ENCODE data around the gene SGMS2.

SGMS2 gene

GRCh38 chr4:107890779-107891178, 66.0 kb downstream of the SGMS2 start:
- no peak for ATAC-seq (ENCODE audit: insufficient read depth, low read depth)
- no peak overlapping the region for H3K27ac ChIP-seq (ENCODE audit: low read length)

DNA sequence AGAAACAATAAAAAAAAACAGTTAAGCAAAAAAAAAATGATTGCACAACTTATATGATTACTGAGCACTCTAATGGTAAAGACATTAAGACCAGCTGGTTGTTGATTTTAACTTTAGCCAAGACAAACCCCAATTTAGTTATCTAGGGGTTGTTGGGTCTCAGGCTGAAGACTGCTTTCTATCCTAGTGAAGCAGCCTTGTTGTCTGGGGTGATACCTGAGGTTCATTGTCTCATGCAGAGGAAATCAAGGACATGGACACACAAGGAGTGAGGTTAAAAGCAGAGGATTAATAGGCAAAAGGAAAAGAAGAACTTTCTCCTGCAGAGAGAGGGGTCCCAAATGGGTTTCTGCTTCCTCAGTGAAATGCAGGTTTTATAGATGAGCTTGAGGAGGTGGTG, 66.6 kb downstream of the SGMS2 start:
- Histone ChIP-seq H3K4me3 (ENCODE audit: low read depth in 1 of 2, low read length in 2 of 2) (no peak overlapping the region), H4K20me1 (ENCODE audit: insufficient read depth, low read length) (no peaks in the 10 kb centered on the region), H3K27ac (ENCODE audit: low read length) (no peak overlapping the region), H3K27me3 (ENCODE audit: insufficient read depth, low read length, poor library complexity) (peaks cover 5% of the 10 kb centered on the region), H3K9me3 (ENCODE audit: insufficient read depth, low read length, severe bottlenecking) (peaks cover 12% of the 10 kb centered on the region), H3K4me2 (ENCODE audit: insufficient read depth, low read length) (no peak overlapping the region), H3K79me2 (ENCODE audit: insufficient read depth, low read length) (no peaks in the 10 kb centered on the region), H3K9ac (ENCODE audit: low read depth, low read length) (no peak overlapping the region), H2AFZ (ENCODE audit: low read depth, low read length) (no peak overlapping the region), H3K4me1 (ENCODE audit: insufficient read depth, low read length) (no peaks in the 10 kb centered on the region), H3K36me3 (ENCODE audit: insufficient read depth, low read length) (no peaks in the 10 kb centered on the region)
- DNase-seq (no peak), ATAC-seq (ENCODE audit: insufficient read depth, low read depth) (no peak)
- no peak for TF ChIP-seq EZH2 (IDR thresholded peaks at IDR 0.05; ENCODE audit: borderline replicate concordance, low read depth, low read length, severe bottlenecking)
- no peak for TF ChIP-seq CTCF (IDR thresholded peaks at IDR 0.05; ENCODE audit: borderline replicate concordance, extremely low read depth, low read length, poor library complexity, severe bottlenecking)

More at GRCh38 chr4:107890779-107891178, 66.0 kb downstream of the SGMS2 start:
- H4K20me1 ChIP-seq (ENCODE audit: insufficient read depth, low read length), result no peaks in the 10 kb centered on the region
- peaks cover 12% of the 10 kb centered on the region for H3K9me3 ChIP-seq (ENCODE audit: insufficient read depth, low read length, severe bottlenecking)
- H3K4me1 ChIP-seq (ENCODE audit: insufficient read depth, low read length), result no peaks in the 10 kb centered on the region
- H3K27me3 ChIP-seq (ENCODE audit: insufficient read depth, low read length, poor library complexity), result peaks cover 5% of the 10 kb centered on the region
- no peak overlapping the region for H3K4me2 ChIP-seq (ENCODE audit: insufficient read depth, low read length)
- TF ChIP-seq EZH2 (IDR thresholded peaks at IDR 0.05; ENCODE audit: borderline replicate concordance, low read depth, low read length, severe bottlenecking) (no peak), CTCF (IDR thresholded peaks at IDR 0.05; ENCODE audit: borderline replicate concordance, extremely low read depth, low read length, poor library complexity, severe bottlenecking) (no peak)
- no peaks in the 10 kb centered on the region for H3K79me2 ChIP-seq (ENCODE audit: insufficient read depth, low read length)
- no peak overlapping the region for H2AFZ ChIP-seq (ENCODE audit: low read depth, low read length)
- no peak overlapping the region for H3K9ac ChIP-seq (ENCODE audit: low read depth, low read length)
- no peak overlapping the region for H3K4me3 ChIP-seq (ENCODE audit: low read depth in 1 of 2, low read length in 2 of 2)
- no peaks in the 10 kb centered on the region for H3K36me3 ChIP-seq (ENCODE audit: insufficient read depth, low read length)
- no peak for DNase-seq

GRCh38 chr4:107893171-107894137, 68.7 kb downstream of the SGMS2 start:
- no peak for ATAC-seq (ENCODE audit: insufficient read depth, low read depth)
- Histone ChIP-seq H4K20me1 (ENCODE audit: insufficient read depth, low read length) (no peaks in the 10 kb centered on the region), H3K9ac (ENCODE audit: low read depth, low read length) (no peak overlapping the region), H3K4me3 (ENCODE audit: low read depth in 1 of 2, low read length in 2 of 2) (no peak overlapping the region), H3K4me1 (ENCODE audit: insufficient read depth, low read length) (no peaks in the 10 kb centered on the region), H2AFZ (ENCODE audit: low read depth, low read length) (no peak overlapping the region), H3K4me2 (ENCODE audit: insufficient read depth, low read length) (no peak overlapping the region), H3K79me2 (ENCODE audit: insufficient read depth, low read length) (no peaks in the 10 kb centered on the region), H3K27me3 (ENCODE audit: insufficient read depth, low read length, poor library complexity) (peaks cover 19% of the 10 kb centered on the region), H3K36me3 (ENCODE audit: insufficient read depth, low read length) (no peaks in the 10 kb centered on the region), H3K9me3 (ENCODE audit: insufficient read depth, low read length, severe bottlenecking) (peaks cover 4% of the 10 kb centered on the region), H3K27ac (ENCODE audit: low read length) (no peak overlapping the region)
- no peak for TF ChIP-seq CTCF (IDR thresholded peaks at IDR 0.05; ENCODE audit: borderline replicate concordance, extremely low read depth, low read length, poor library complexity, severe bottlenecking)
- no peak for TF ChIP-seq EZH2 (IDR thresholded peaks at IDR 0.05; ENCODE audit: borderline replicate concordance, low read depth, low read length, severe bottlenecking)
- no peak for DNase-seq
